ENCODE results near the gene CDK5R2. TPM values are rescaled to one million over a fixed set of nuclear protein-coding genes. Genes with fewer than 3 reads are reported as not detected.

CDK5R2 gene
- total RNA-seq, 1 experiment from 2014 or later = 0.44 TPM

- no TSS peak for BruUV-seq (replicated peaks)
- Histone ChIP-seq H3K79me2 (ENCODE audit: insufficient read depth, low read length) (no peaks in the 10 kb centered on the region), H3K9ac (ENCODE audit: low read length) (no peak overlapping the region), H3K4me3 (replicated peaks in 1 of 2; ENCODE audit: low read depth in 1 of 2, low read length in 2 of 2) (no peak overlapping the region), H4K20me1 (ENCODE audit: insufficient read depth) (no peaks in the 10 kb centered on the region), H3K27ac (ENCODE audit: low read depth, low read length) (no peak overlapping the region), H2AFZ (ENCODE audit: low read depth, low read length, poor library complexity, severe bottlenecking) (no peak overlapping the region), H3K36me3 (ENCODE audit: control insufficient read depth in 1 of 2, insufficient read depth in 2 of 2, low read length in 2 of 2) (no peaks in the 10 kb centered on the region), H3K9me3 (ENCODE audit: control insufficient read depth in 1 of 2, insufficient read depth in 1 of 2, low read depth in 1 of 2, low read length in 2 of 2) (no peaks in the 10 kb centered on the region), H3K4me2 (ENCODE audit: low read length) (no peak overlapping the region), H3K4me1 (ENCODE audit: control insufficient read depth in 1 of 2, insufficient read depth in 2 of 2, low read length in 2 of 2) (no peaks in the 10 kb centered on the region), H3K27me3 (ENCODE audit: insufficient read depth, low read length) (no peaks in the 10 kb centered on the region), H3K9me2 (ENCODE audit: insufficient read depth) (no peaks in the 10 kb centered on the region)
- DNase-seq (ENCODE audit: low read depth, low spot score) (no peak), ATAC-seq (no peak)
- intact Hi-C loops (cut with micrococcal nuclease) = no loop called here
- ChIA-PET CTCF (no interaction called here), POLR2A (no interaction called here), RAD21 (ENCODE audit: low non-redundant PET in 1 of 2, low total read pairs in 2 of 2, uncharacterized antibody in 2 of 2, unreplicated experiment in 2 of 2) (no interaction called here)
- TF ChIP-seq TCF7L2 (IDR thresholded peaks at IDR 0.05; ENCODE audit: borderline replicate concordance, extremely low read depth, insufficient read depth, insufficient read length) (no peak), ATF3 (IDR thresholded peaks at IDR 0.05) (no peak), ZFX (IDR thresholded peaks at IDR 0.05) (no peak), FOSL1 (IDR thresholded peaks at IDR 0.05; ENCODE audit: low read depth) (no peak), EZH2phosphoT487 (IDR thresholded peaks at IDR 0.05; ENCODE audit: borderline replicate concordance) (no peak)
Measured at GRCh38 chr2:218946621-218947020, 12.8 kb upstream of the CDK5R2 start.

GRCh38 chr2:218952160-218952559, 7.3 kb upstream of the CDK5R2 start:
- ChIA-PET POLR2A (no interaction called here), RAD21 (ENCODE audit: low non-redundant PET in 1 of 2, low total read pairs in 2 of 2, uncharacterized antibody in 2 of 2, unreplicated experiment in 2 of 2) (no interaction called here), CTCF (interaction anchor here (2.6 kb wide), 1 partner anchor 54 kb away, joined by 8 read pairs; no protein-coding TSS in a partner anchor)
- no peaks in the 10 kb centered on the region for H3K79me2 ChIP-seq (ENCODE audit: insufficient read depth, low read length)
- H3K4me1 ChIP-seq (ENCODE audit: control insufficient read depth in 1 of 2, insufficient read depth in 2 of 2, low read length in 2 of 2) = no peaks in the 10 kb centered on the region
- H4K20me1 ChIP-seq (ENCODE audit: insufficient read depth) = no peaks in the 10 kb centered on the region
- H3K9ac ChIP-seq (ENCODE audit: low read length) = no peak overlapping the region
- no peaks in the 10 kb centered on the region for H3K9me3 ChIP-seq (ENCODE audit: control insufficient read depth in 1 of 2, insufficient read depth in 1 of 2, low read depth in 1 of 2, low read length in 2 of 2)
- H3K4me2 ChIP-seq (ENCODE audit: low read length) = no peak overlapping the region
- intact Hi-C loops (cut with micrococcal nuclease) = no loop called here
- H3K9me2 ChIP-seq (ENCODE audit: insufficient read depth) = no peaks in the 10 kb centered on the region
- H3K4me3 ChIP-seq (replicated peaks in 1 of 2; ENCODE audit: low read depth in 1 of 2, low read length in 2 of 2) = no peak overlapping the region
- no peak overlapping the region for H3K27ac ChIP-seq (ENCODE audit: low read depth, low read length)
- H3K36me3 ChIP-seq (ENCODE audit: control insufficient read depth in 1 of 2, insufficient read depth in 2 of 2, low read length in 2 of 2) = no peaks in the 10 kb centered on the region
- ATAC-seq = no peak
- no peak overlapping the region for H2AFZ ChIP-seq (ENCODE audit: low read depth, low read length, poor library complexity, severe bottlenecking)
- DNase-seq (ENCODE audit: low read depth, low spot score) = no peak
- H3K27me3 ChIP-seq (ENCODE audit: insufficient read depth, low read length) = no peaks in the 10 kb centered on the region
- BruUV-seq (replicated peaks) = no TSS peak
- TF ChIP-seq POLR2A (IDR thresholded peaks at IDR 0.05; ENCODE audit: borderline replicate concordance, extremely low read depth, insufficient read depth, insufficient read length) (no peak), CTCF (IDR thresholded peaks at IDR 0.05 in 2 of 3, conservative IDR thresholded peaks at IDR 0.05 in 1 of 3; ENCODE audit: borderline replicate concordance in 1 of 3, insufficient read depth in 1 of 3, low read depth in 2 of 3, low read length in 2 of 3) (no peak), ZBTB33 (IDR thresholded peaks at IDR 0.05; ENCODE audit: extremely low read depth, insufficient replicate concordance, low read length) (no peak), EZH2 (IDR thresholded peaks at IDR 0.05) (no peak), FOSL1 (IDR thresholded peaks at IDR 0.05; ENCODE audit: low read depth) (no peak), JUND (IDR thresholded peaks at IDR 0.05) (no peak), EZH2phosphoT487 (IDR thresholded peaks at IDR 0.05; ENCODE audit: borderline replicate concordance) (no peak), SIN3A (IDR thresholded peaks at IDR 0.05; ENCODE audit: low read depth) (no peak), REST (IDR thresholded peaks at IDR 0.05; ENCODE audit: low read depth) (no peak), EGR1 (IDR thresholded peaks at IDR 0.05; ENCODE audit: low read depth) (no peak), TCF7L2 (IDR thresholded peaks at IDR 0.05; ENCODE audit: borderline replicate concordance, extremely low read depth, insufficient read depth, insufficient read length) (no peak)

Measured in HCT116 (cell line).